K562 (cell line): ENCODE measurements around the gene EIF4EBP2. TPM values are rescaled to one million over a fixed set of nuclear protein-coding genes. Genes with fewer than 3 reads are reported as not detected.

Experiments
- AFF1 ChIP-seq, 2 experiments: fragments of 450-650 bp; IDR thresholded peaks; 2 replicates each; pipeline ENCODE4 v1.6.1; 2018; ENCODE audit warnings: mild to moderate bottlenecking in 2 of 2, low read depth in 1 of 2; ENCODE audit not compliant: partially characterized antibody in 2 of 2
- CLOCK ChIP-seq: fragments of 250-450 bp; sonication (Bioruptor Pico); IDR thresholded peaks from 2 replicates; pipeline ENCODE4 v1.4.0; 2020; ENCODE audit warnings: mild to moderate bottlenecking, moderate library complexity, borderline replicate concordance
- ELF2 ChIP-seq: fragments of 250-450 bp; sonication (Bioruptor Pico); IDR thresholded peaks from 2 replicates; pipeline ENCODE4 v1.5.0; 2021; ENCODE audit warnings: mild to moderate bottlenecking
- ETV5 ChIP-seq: sonication (generic); formaldehyde crosslinking; IDR thresholded peaks from 2 replicates; pipeline ENCODE4 v1.4.0; 2020; ENCODE audit warnings: low read depth, mild to moderate bottlenecking, missing genetic modification reagents
- JUND ChIP-seq, 2 experiments: IDR thresholded peaks; 2 replicates in 1 of 2; 3 replicates in 1 of 2; pipeline ENCODE4 v1.6.1; 2011; ENCODE audit warnings: borderline replicate concordance in 2 of 2, low read depth in 2 of 2, low read length in 2 of 2, improper control_type of control experiment in 1 of 2, missing biosample characterization in 1 of 2, missing genetic modification characterization in 1 of 2, missing genetic modification reagents in 1 of 2
- KLF6 ChIP-seq: fragments of 250-450 bp; sonication (Bioruptor Pico); IDR thresholded peaks from 2 replicates; pipeline ENCODE4 v1.4.0; 2020; ENCODE audit warnings: mild to moderate bottlenecking, moderate library complexity, borderline replicate concordance
- MXD1 ChIP-seq: fragments of 250-450 bp; sonication (Bioruptor Pico); IDR thresholded peaks from 2 replicates; pipeline ENCODE4 v1.8.0; 2021; ENCODE audit warnings: borderline replicate concordance, mild to moderate bottlenecking, moderate library complexity; ENCODE audit not compliant: poor library complexity, severe bottlenecking
- NFE2 ChIP-seq: IDR thresholded peaks from 2 replicates; pipeline ENCODE4 v1.6.1; 2014; ENCODE audit warnings: antibody characterized with exemption, low read depth
- NFIC ChIP-seq: fragments of 450-650 bp; IDR thresholded peaks from 2 replicates; pipeline ENCODE4 v1.6.1; 2017; ENCODE audit warnings: mild to moderate bottlenecking, inconsistent platforms
- RBM22 ChIP-seq: fragments of 200-400 bp; formaldehyde crosslinking; IDR thresholded peaks from 2 replicates; pipeline ENCODE4 v1.6.1; 2018; ENCODE audit warnings: low read length, low read depth; ENCODE audit not compliant: poor library complexity, severe bottlenecking
- SMAD4 ChIP-seq: fragments of 250-450 bp; sonication (Bioruptor Pico); conservative IDR thresholded peaks from 2 replicates; pipeline ENCODE4 v1.8.0; 2021; ENCODE audit warnings: inconsistent platforms, mild to moderate bottlenecking, moderate library complexity
- SMARCA4 ChIP-seq: fragments of 450-650 bp; IDR thresholded peaks from 2 replicates; pipeline ENCODE4 v1.6.1; 2016
- SNIP1 ChIP-seq: fragments of 450-650 bp; IDR thresholded peaks from 2 replicates; pipeline ENCODE4 v1.7.1; 2017; ENCODE audit warnings: low read depth, mild to moderate bottlenecking
- SNRNP70 ChIP-seq: fragments of 200-400 bp; formaldehyde crosslinking; optimal IDR thresholded peaks from 2 replicates; pipeline ENCODE3; 2017; ENCODE audit warnings: low read depth, low read length
- ZBTB2 ChIP-seq: fragments of 450-650 bp; IDR thresholded peaks from 2 replicates; pipeline ENCODE4 v1.6.1; 2016; ENCODE audit warnings: antibody characterized with exemption
- ZKSCAN1 ChIP-seq: fragments of 150-350 bp; IDR thresholded peaks from 2 replicates; pipeline ENCODE4 v1.6.1; 2016; ENCODE audit warnings: low read depth, low read length
- ZNF583 ChIP-seq: fragments of 250-450 bp; sonication (Bioruptor Pico); IDR thresholded peaks from 2 replicates; pipeline ENCODE4 v1.4.0; 2020
- ZSCAN32 ChIP-seq: fragments of 450-650 bp; formaldehyde crosslinking; IDR thresholded peaks from 2 replicates; pipeline ENCODE4 v1.4.0; 2020; ENCODE audit warnings: mild to moderate bottlenecking, moderate library complexity
- polyA plus RNA-seq, 8 experiments: library from polyadenylated mRNA; depleted of rRNA in 4 of 8; stranded (reverse) in 5 of 8; unstranded in 3 of 8; fragments of >200 nt; fragmentation: Nextera tagmentation in 2 of 8; fragmentation: Illumina TruSeq in 1 of 8; extraction: Ambion mirVana in 2 of 8; extraction: Trizol in 1 of 8; gene quantifications; 2 replicates each; pipeline versions ENCODE4 v1.2.1 to v1.2.3, GENCODE V29; 2011 to 2014; ENCODE audit warnings: inconsistent platforms in 1 of 8, missing spikeins in 1 of 8
- total RNA-seq, 7 experiments: library from RNA; depleted of rRNA in 6 of 7; stranded (reverse); fragments of >200 nt in 6 of 7; fragmentation: Illumina TruSeq in 2 of 7; extraction: Trizol in 2 of 7; gene quantifications; 2 replicates each; pipeline versions ENCODE4 v1.2.1 to v1.2.3, GENCODE V29; 2011 to 2021; ENCODE audit warnings: low replicate concordance in 1 of 7

The EIF4EBP2 gene
- total and polyA plus RNA-seq, 9 of the 15 experiments (the other 6 are each of a cell fraction or from before 2014, with no cell fraction given) = 16.1 to 67.5 (median 38.3) TPM

- TF ChIP-seq AFF1 (IDR thresholded peaks at IDR 0.05; ENCODE audit: low read depth in 1 of 2, partially characterized antibody in 2 of 2) (no peak), KLF6 (CRISPR knock-in tag) (no peak), NFE2 (no peak), ETV5 (CRISPR knock-in tag) (peak; percentile 98), ZKSCAN1 (0 out of 2 replicates have a peak, but pooled peaks have one; percentile 11), ELF2 (no peak), NFIC (no peak), ZSCAN32 (no peak), ZBTB2 (no peak), RBM22 (no peak), SNIP1 (no peak), SMAD4 (CRISPR knock-in tag) (peak; percentile 79), SMARCA4 (no peak), SNRNP70 (no peak), JUND (IDR thresholded peaks at IDR 0.05; ENCODE audit: borderline replicate concordance, low read depth, low read length) (peak; percentile 72), JUND (tag; IDR thresholded peaks at IDR 0.05; ENCODE audit: borderline replicate concordance, low read depth, low read length) (peak; percentile 31; the same call in 1 of the 3 replicates), MXD1 (CRISPR knock-in tag) (no peak), CLOCK (CRISPR knock-in tag) (no peak), ZNF583 (no peak)
Observed at GRCh38 chr10:70404036-70404786, at the start of gene EIF4EBP2 (continued).
